ENCODE measurements around the gene PHYH.

- TF ChIP-seq CTCF (IDR thresholded peaks at IDR 0.05; ENCODE audit: low read depth, low read length, missing input control) (no peak), REST (IDR thresholded peaks at IDR 0.05) (peak; percentile 35), ZBTB33 (IDR thresholded peaks at IDR 0.05) (no peak), GABPA (IDR thresholded peaks at IDR 0.05 in 1 of 2, conservative IDR thresholded peaks at IDR 0.05 in 1 of 2) (no peak), MAX (IDR thresholded peaks at IDR 0.05) (peak; percentile 63), SP1 (IDR thresholded peaks at IDR 0.05) (peak; percentile 38), EGR1 (IDR thresholded peaks at IDR 0.05; ENCODE audit: low read depth in 2 of 2) (no peak), RAD21 (IDR thresholded peaks at IDR 0.05) (peak in 1 of 2 donors; percentile 57), JUND (IDR thresholded peaks at IDR 0.05) (peak; percentile 9 to 26)
- TF ChIP-seq, protein P1, sequence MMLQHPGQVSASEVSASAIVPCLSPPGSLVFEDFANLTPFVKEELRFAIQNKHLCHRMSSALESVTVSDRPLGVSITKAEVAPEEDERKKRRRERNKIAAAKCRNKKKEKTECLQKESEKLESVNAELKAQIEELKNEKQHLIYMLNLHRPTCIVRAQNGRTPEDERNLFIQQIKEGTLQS (IDR thresholded peaks at IDR 0.05) = no peak
Observed at GRCh38 chr10:13272164-13272571, 27.7 kb downstream of the PHYH start.

Data from liver (tissue), 3 donors.